ENCODE data around the gene MFN2. TPM values are rescaled to one million over a fixed set of nuclear protein-coding genes. Genes with fewer than 3 reads are reported as not detected.

The MFN2 gene
- total RNA-seq, 1 experiment from 2014 or later = 104 TPM

DNA sequence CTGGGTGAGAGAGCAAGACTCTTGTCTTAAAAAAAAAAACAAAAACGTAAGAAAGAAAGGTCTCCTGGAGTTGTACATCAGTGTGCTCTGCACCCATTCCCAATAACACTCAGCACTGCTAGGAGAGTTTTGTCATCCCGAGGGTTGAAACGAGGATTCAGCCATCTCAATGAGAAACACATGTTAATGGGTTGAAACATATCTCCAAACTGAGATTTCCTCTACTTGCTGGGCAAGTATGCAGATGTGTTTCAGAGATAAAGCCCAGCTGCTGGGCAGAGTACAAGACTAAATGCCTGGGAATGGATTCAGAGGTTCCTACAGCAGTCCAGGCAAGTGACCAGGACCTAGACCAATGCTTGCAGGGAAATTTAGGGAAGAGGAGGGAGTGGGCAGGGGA lies 2.6 kb upstream of the MFN2 start:
- no TSS peak for BruUV-seq (replicated peaks)
- POLR2A ChIA-PET = no interaction called here
- ATAC-seq (no peak), DNase-seq (ENCODE audit: low read depth, low spot score) (no peak)
- no peak overlapping the region for H3K4me3 ChIP-seq (ENCODE audit: low read depth in 2 of 2, low read length in 2 of 2)
- no peak overlapping the region for H3K27ac ChIP-seq (ENCODE audit: low read length)
- intact Hi-C loops (cut with micrococcal nuclease; ENCODE audit: unreplicated experiment) = no loop called here
- in situ Hi-C loops (cut with HindIII; ENCODE audit: low pct_unique_long_range_greater_than_20kb, low sequenced_read_pairs) = no loop called here
- CTCF ChIA-PET = interaction anchor here (0.7 kb wide), 1 partner anchor 33 kb away, joined by 10 read pairs; no protein-coding TSS in a partner anchor
- peaks cover 10% of the 10 kb centered on the region for H3K36me3 ChIP-seq (ENCODE audit: control insufficient read depth, insufficient read depth, low read length)
- no peaks in the 10 kb centered on the region for H3K9me3 ChIP-seq (ENCODE audit: control insufficient read depth, insufficient read depth, low read depth, low read length)
- H3K27me3 ChIP-seq (ENCODE audit: control insufficient read depth, insufficient read depth, low read length) = no peaks in the 10 kb centered on the region
- peaks cover 24% of the 10 kb centered on the region for H3K4me1 ChIP-seq (ENCODE audit: control insufficient read depth, insufficient read depth, low read length)
- TF ChIP-seq REST (IDR thresholded peaks at IDR 0.05; ENCODE audit: insufficient read depth in 1 of 2, low read depth in 2 of 2, low read length in 1 of 2) (no peak), POLR2AphosphoS5 (IDR thresholded peaks at IDR 0.05; ENCODE audit: low read depth, low read length) (no peak), SIN3A (IDR thresholded peaks at IDR 0.05; ENCODE audit: borderline replicate concordance, insufficient read depth, low read depth, low read length) (no peak), TCF7L2 (IDR thresholded peaks at IDR 0.05; ENCODE audit: low read depth, low read length) (no peak)
- TF ChIP-seq, protein P1, sequence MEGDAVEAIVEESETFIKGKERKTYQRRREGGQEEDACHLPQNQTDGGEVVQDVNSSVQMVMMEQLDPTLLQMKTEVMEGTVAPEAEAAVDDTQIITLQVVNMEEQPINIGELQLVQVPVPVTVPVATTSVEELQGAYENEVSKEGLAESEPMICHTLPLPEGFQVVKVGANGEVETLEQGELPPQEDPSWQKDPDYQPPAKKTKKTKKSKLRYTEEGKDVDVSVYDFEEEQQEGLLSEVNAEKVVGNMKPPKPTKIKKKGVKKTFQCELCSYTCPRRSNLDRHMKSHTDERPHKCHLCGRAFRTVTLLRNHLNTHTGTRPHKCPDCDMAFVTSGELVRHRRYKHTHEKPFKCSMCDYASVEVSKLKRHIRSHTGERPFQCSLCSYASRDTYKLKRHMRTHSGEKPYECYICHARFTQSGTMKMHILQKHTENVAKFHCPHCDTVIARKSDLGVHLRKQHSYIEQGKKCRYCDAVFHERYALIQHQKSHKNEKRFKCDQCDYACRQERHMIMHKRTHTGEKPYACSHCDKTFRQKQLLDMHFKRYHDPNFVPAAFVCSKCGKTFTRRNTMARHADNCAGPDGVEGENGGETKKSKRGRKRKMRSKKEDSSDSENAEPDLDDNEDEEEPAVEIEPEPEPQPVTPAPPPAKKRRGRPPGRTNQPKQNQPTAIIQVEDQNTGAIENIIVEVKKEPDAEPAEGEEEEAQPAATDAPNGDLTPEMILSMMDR (IDR thresholded peaks at IDR 0.05) = no peak

- in situ Hi-C loops (cut with HindIII; ENCODE audit: low pct_unique_long_range_greater_than_20kb, low sequenced_read_pairs) = no loop called here
- no peaks in the 10 kb centered on the region for H3K27me3 ChIP-seq (ENCODE audit: control insufficient read depth, insufficient read depth, low read length)
Observed at GRCh38 chr1:11978301-11978700, 1.9 kb upstream of the MFN2 start.

More at GRCh38 chr1:11978301-11978700, 1.9 kb upstream of the MFN2 start:
- ChIA-PET CTCF (interaction anchor here (0.6 to 0.7 kb wide), 2 partner anchors 12 to 34 kb away, joined by 3 to 10 read pairs; no protein-coding TSS in a partner anchor), POLR2A (no interaction called here)
- Histone ChIP-seq H3K4me1 (ENCODE audit: control insufficient read depth, insufficient read depth, low read length) (peaks cover 26% of the 10 kb centered on the region), H3K4me3 (ENCODE audit: low read depth in 2 of 2, low read length in 2 of 2) (no peak overlapping the region), H3K36me3 (ENCODE audit: control insufficient read depth, insufficient read depth, low read length) (peaks cover 10% of the 10 kb centered on the region), H3K27ac (ENCODE audit: low read length) (no peak overlapping the region), H3K9me3 (ENCODE audit: control insufficient read depth, insufficient read depth, low read depth, low read length) (no peaks in the 10 kb centered on the region)
- BruUV-seq (replicated peaks) = no TSS peak
- ATAC-seq (no peak), DNase-seq (ENCODE audit: low read depth, low spot score) (no peak)
- intact Hi-C loops (cut with micrococcal nuclease; ENCODE audit: unreplicated experiment) = no loop called here
- TF ChIP-seq, protein P1 (IDR thresholded peaks at IDR 0.05) = no peak
- TF ChIP-seq SIN3A (IDR thresholded peaks at IDR 0.05; ENCODE audit: borderline replicate concordance, insufficient read depth, low read depth, low read length) (no peak), REST (IDR thresholded peaks at IDR 0.05; ENCODE audit: insufficient read depth in 1 of 2, low read depth in 2 of 2, low read length in 1 of 2) (no peak), TCF7L2 (IDR thresholded peaks at IDR 0.05; ENCODE audit: low read depth, low read length) (no peak), POLR2AphosphoS5 (IDR thresholded peaks at IDR 0.05; ENCODE audit: low read depth, low read length) (no peak)
